G401 (cell line): Measurements from ENCODE around the gene PRAC2. TPM values are rescaled to one million over a fixed set of nuclear protein-coding genes. Genes with fewer than 3 reads are reported as not detected.

Source experiments
- DNase-seq: peaks from one replicate; pipeline ENCODE4 v3.0.0-alpha.2; 2015; ENCODE audit warnings: low spot score
- in situ Hi-C: cut with HindIII; loops from 2 replicates; pipeline ENCODE4 v1.10.0; 2016; ENCODE audit warnings: low sequenced_read_pairs, mixed read lengths
- total RNA-seq: library from RNA; depleted of rRNA; stranded (reverse); fragments of >200 nt; shearing (Covaris generic); gene quantifications from 2 replicates; pipeline ENCODE4 v1.2.3, GENCODE V29; 2014

The PRAC2 gene
- total RNA-seq, 1 experiment from 2014 or later = 9.5 TPM

DNA sequence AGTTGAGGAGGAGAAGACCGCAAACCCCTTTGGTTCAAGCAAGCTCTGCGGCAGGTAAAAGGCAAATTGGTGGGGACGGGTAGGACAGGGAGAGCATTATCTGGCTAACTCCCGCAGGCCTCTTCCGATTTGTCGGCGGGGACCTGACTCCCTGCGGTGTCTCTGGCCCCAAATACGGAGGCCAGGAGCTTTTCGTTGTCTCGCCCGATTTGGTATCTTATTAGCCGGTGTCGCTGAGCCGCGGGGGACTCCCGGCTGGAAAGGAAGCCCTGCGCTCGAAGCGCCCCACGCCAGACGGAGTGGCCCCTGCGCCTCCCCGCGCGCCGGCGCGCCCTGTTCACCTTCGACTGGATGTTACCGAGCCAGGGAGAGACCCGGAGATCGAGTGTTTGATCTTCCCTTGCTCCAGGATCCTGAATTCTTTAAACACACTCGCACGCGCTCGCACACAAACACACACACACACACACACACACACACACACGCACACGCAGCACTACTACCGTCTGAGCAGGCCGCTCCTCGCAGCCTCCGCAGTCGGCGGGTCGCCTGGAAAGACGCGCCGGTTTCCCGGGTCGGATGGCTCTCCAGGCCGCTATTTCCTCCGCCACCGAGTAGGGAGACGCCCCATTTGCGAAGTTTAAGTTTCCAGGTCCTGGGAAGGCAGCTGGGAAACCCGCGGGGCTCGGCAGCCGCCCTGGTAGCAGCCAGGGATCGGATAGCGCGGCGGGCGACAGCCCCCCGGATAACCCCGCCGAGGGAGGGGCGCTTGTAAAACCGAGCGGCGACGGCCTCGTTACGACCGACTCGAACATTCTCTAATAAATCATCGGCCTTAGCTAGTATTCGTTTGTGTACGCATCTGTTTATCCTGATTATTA lies 4.0 kb upstream of the PRAC2 start:
- no peak for DNase-seq
- in situ Hi-C loops = no loop called here

DNA sequence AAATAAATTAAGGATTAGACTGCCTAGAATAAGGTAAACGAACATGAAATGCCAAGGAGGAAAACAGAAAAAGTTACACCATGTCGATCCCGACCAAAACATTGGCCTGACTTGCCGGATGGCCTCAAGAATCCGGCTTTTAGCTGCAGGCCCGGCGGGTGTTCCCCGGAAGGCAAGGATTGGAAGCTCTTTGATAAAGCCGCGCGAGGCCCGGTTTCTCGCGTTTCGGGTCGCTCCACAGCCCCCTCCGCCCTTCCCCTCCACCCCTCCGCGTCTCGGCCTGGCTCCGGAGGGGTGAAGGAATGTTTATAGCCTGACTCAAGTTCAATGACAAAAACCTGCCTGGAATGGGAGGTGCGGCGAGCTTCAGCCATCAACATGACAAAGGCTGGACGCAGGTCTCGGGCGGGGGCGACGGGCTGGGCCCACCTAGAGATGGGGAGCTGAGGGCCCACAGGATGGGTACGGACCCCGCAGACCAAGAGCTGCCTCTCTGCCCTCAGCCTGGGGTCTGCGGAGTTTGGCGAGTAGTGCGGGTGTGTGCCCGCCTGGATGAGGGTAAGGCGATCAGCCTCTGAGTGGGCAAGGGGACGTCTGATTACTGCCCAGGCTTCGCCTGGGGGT lies 3.2 kb upstream of the PRAC2 start:
- in situ Hi-C loops = no loop called here
- DNase-seq = no peak

DNA sequence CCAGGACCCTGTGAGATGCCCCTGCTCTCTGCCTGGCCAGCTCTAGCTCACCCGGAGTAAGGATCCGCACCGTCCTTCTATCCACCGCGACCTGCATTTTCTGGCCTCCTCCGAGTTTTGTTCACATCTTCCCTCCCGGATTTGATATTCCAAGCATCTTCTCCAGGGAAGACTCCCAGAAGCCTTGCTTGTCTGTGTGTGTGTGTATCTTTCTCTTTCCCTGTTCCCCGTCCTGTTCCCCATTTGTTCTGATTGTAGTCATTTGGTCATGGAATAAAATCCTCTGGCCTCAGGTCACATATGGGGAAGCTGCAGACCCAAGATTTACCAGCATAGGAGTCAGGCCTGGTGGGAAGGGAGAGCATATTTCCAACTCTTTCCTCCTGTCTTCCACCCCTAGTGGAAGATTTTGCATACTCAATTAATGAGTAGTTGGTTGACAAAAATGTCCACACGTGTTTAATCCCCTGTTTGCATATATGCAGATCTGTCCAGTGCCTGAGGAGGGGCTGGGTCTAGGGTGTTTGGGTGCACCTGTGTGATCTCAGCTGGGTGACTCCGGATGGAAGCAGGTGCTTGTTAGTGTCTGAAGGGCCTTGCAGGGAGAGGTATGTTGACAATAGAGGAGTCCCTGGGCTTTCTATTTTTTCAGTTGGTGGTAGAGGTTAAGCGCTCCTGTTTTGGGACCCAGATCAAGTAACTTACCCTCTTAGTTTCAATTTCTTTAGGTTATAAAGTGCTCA lies 2.5 kb upstream of the PRAC2 start:
- no peak for DNase-seq
- in situ Hi-C loops = no loop called here

DNA sequence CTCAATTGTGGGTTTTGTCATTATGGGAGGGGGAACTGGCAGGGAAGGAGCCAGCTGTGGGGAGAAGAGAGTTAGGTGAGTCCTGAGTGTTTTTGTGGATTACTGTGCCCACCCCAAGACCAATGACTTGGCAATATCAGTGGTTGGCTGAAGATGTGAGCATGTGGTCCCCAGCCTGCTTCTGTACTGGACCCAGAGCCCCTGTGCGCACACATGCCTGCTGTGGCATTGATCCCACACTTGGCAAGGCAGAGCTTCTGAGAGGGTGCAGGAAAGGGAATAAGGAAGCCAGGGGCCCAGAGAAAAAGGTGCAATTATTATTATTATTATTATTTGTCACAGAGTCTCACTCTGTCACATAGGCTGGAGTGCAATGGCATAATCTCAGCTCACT lies 2.0 kb upstream of the PRAC2 start:
- in situ Hi-C loops = no loop called here
- no peak for DNase-seq

DNA sequence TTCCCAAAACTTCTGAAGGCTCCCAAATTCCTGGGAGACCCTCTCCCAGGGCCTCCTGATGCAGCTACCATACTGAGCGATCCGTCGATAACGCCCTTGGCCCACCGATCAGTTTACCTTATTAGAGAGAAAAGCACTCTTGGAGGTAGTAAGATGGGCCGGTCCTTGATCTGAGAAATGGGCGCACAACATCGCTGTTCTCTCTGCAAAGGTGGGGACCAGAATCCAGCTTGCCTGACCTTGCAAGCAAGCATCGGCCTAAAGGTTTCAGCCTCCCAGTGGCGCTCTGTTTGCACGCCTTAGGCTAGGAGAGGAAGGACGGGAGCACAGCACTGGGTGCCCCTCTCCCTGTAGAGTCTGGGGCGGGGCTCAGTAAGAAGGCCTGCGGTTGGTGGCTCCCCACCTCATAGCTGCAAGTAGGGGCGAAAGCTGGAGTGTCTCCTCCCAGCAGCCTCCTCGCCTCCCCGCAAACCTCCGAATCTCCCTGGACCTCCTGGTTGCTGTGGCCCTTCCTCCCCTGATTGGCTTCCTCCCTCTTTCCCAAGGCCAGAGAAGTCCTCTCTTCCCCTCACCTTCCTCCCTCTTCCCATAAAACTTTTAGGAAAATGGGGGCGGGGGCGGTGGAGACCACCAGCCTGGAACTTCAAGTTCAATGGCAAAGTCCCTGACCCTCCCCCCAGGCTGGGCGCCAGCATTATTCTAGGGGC lies 631 bp upstream of the PRAC2 start, which contains the start of gene PRAC1:
PRAC1 (minus strand) TSS at position 318 of the 707 bp plus-strand sequence; CDS start at position 192, 126 bp downstream.
- in situ Hi-C loops = no loop called here
- DNase-seq = no peak

DNA sequence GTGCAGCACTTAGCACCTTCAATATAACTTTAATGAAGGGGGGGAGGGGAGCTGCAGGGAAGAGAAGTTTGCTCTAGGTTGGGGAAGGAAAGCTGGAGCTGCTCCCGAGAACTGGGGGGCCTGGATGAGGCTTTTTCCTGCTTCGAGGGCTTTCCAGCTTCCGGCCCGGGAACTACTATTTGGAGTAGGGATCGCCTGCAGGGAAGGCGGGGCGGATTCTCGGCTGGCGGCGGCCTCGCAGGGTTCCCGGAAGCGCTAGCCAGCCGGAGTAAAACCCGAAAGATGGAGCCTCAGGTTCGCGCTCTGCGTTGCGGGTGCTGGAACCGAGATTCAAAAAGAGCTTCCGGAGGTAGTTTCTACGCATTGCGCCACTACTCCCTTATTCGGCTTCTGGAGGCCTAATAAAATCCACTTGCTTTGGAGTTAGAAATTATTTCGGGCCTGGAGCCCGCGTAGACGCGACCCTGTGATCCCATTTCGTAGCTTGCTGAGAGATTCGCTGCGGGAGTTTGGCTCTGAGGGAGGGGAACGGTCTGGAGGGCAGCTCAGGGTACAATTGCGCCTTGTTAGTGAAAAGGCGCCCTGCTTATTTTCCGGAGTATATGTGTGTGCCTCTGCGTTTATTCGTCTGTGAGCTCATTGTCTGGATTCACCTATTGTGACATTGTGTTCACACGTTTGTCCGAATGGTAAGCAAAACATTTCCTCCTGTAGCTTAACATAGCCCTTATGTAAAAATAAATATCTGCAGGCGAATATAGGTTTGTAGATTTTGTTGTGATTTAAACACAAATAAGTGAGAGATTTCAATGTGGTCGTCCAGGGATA lies 652 bp downstream of the PRAC2 start:
- in situ Hi-C loops = no loop called here
- DNase-seq = no peak

DNA sequence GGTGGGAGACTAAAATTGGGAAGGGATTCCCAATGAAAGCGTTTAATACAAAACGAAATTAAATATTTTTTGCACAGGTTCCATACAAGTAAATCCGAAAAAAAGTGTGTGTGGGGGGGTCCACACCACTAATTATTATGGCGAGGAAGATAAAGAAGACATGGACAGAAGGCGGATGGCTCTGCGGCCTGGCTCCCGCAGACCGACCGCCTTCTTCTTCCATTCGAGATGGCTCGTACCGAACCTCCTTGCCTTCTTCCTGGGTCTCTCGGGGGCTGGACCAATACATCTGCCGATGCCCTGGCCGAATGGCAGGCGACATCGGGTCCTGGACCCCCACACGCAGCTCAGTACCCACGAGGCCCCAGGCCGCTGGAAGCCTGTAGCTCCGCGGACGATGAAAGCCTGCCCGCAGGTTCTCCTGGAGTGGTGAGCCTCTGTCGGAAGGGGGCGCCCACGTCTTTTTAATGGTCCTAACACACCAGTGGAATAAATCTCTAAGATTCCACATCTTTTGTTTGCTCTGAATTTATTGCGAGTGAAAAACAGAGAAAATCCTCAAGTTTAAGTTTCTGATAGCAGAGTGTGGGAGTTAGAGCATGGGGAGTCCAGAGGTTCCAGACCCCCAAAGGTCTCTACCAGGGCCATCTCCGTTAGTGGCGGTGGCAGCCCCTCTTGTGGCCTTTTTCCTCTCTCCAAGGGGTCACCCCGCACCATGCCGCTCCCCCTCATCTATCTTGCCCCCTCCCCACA lies 1.4 kb downstream of the PRAC2 start:
- peak; percentile 76 for DNase-seq

DNA sequence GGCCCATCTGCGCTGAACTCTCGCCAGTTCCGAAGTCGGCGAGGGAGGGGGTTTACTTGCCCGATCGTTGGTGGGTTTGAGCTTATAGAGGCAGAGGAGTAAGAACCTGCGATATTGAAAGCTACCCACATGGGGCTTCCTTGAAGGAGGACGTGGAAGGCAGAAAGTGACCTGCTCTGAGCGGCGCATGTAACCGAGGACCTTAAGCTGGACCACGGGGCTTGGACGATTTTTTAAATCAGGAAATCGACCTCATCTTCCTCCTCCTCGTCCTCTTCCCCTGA lies 2.0 kb downstream of the PRAC2 start:
- in situ Hi-C loops = loop anchor here (5.0 kb wide), 1 partner anchor 42 kb away; no protein-coding TSS in a partner anchor

More for the DNA sequence above, 1.4 kb downstream of the PRAC2 start:
- in situ Hi-C loops = loop anchor here (5.0 kb wide), 1 partner anchor 43 kb away; no protein-coding TSS in a partner anchor

DNA sequence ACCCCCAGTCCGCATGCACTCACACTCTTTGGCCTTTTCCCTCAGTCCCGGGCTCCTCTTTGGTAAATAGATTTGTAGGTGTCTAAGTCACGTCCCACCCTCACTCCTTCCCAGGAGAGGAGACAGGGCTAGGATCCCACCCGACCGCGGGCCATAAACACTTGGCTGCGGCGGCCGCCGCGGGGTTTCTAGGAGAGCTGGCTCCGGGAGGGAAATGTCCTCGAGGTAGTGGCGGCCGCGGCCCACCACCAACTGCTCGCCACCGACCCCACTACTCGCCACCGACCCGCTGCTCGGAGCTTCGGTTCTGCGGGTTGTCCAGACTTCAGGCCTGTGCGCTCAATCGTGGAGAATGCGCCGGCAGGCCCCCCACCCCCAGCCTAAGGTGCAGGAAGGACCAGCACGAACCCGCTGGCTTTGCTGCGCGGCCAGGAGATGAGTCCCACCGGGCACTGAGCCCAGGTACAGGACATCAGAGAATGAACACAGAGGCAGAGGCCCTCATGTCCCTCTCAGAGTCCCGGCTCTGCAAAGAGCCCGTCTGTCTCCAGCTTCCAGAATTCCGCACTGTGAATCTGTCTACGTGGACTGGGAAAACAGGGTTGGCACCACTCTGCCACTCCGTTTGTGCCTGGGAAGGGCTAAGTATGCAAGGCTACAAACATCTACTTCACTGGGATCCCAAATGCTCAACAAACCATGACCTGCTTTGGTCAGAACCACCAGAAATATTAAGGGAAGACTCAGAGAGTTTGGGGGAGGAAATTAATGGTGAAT lies 2.5 kb downstream of the PRAC2 start:
- in situ Hi-C loops = loop anchor here (5.0 kb wide), 1 partner anchor 42 kb away; no protein-coding TSS in a partner anchor
- no peak for DNase-seq

More for the DNA sequence above, 2.0 kb downstream of the PRAC2 start:
- no peak for DNase-seq

DNA sequence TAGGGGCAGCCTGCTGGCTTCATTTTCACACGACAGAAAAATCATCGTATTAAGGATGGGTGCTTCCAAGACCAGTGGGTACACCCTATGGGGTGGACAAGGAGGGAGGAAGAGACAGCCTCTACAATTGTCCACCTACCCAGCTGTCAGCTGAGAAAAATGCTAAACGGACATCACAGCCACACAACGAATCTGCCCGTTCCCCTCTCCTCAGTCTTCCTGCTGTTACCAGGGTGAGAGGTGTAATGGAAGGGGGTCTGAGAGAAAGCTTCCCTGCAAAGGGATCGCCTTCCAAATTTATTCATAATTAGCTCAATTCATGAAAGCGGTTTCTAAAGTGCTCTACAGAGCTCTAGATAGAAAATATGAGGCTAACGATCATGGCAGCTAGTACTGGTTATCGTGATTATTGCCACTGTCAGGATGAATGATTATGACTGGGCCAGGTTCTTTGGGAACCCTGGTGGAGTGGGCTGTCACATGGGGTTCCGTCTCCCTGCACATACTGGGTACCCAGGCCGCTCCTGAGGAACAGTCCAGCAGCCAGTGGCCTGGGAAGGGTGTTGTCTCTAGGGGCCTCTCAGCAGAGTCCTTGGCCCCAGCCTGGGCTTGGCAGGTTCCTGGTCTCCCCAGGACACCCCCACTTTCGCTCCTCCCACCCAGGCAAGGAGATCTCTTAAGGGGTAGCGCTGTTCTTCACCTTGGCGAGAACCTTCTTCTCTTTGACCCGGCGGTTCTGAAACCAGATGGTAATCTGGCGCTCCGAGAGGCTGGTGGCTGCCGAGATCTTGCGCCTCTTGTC lies 3.3 kb downstream of the PRAC2 start:
- in situ Hi-C loops = loop anchor here (5.0 kb wide), 1 partner anchor 41 kb away; no protein-coding TSS in a partner anchor
- no peak for DNase-seq

DNA sequence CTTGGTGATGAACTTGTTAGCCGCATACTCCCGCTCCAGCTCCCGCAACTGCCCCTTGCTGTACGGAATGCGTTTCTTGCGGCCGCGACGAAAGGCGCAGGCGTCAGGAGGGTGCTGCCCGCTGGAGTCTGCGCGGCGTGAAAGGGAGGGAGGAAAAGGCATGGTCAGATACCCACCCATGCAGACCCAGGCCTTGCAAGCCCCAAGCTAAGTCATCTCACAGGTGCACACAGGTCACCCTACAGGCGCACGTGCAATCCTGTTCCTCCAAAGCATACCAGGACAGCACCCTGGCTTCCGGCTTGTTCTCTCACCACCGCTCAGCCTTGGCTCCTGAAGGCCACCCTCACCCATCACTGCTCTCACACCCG lies 3.9 kb downstream of the PRAC2 start:
- no peak for DNase-seq
- in situ Hi-C loops = loop anchor here (5.0 kb wide), 1 partner anchor 40 kb away; no protein-coding TSS in a partner anchor

DNA sequence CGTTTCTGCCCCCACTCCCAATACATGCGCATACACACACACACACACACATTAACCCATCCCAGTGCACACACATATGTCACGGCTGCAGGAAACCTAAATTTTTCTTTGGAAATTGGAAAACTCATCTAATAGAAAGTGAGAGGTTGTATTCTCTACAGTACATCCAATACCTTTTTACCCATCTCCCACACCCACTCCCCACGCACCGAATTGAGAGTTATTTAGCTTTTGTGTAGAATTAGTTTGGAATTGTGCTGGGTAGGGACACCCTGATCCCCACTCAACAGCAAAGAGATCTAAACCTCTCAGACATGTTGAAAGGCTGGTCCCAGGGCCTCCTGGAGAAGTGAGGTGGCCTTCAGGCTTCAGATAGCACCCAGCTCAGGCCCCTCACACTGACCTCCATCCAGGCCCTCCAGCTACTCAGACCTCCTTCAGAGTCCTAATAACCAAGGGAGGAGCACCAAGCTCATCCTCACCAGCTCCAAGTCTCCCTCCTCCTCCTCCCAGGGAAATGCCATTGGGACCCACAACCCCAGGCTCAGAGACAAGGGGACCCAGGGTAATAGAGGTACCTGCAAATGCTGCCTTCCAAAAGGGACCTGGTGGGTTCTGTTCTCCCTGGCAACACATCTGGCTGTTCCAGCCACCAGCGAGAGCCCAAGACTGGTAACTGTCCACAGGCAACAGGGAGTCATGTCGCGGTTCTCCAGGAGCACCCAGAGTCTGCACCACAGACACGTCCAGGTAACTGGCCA lies 4.6 kb downstream of the PRAC2 start:
- DNase-seq = no peak
- in situ Hi-C loops = loop anchor here (5.0 kb wide), 1 partner anchor 40 kb away; no protein-coding TSS in a partner anchor

DNA sequence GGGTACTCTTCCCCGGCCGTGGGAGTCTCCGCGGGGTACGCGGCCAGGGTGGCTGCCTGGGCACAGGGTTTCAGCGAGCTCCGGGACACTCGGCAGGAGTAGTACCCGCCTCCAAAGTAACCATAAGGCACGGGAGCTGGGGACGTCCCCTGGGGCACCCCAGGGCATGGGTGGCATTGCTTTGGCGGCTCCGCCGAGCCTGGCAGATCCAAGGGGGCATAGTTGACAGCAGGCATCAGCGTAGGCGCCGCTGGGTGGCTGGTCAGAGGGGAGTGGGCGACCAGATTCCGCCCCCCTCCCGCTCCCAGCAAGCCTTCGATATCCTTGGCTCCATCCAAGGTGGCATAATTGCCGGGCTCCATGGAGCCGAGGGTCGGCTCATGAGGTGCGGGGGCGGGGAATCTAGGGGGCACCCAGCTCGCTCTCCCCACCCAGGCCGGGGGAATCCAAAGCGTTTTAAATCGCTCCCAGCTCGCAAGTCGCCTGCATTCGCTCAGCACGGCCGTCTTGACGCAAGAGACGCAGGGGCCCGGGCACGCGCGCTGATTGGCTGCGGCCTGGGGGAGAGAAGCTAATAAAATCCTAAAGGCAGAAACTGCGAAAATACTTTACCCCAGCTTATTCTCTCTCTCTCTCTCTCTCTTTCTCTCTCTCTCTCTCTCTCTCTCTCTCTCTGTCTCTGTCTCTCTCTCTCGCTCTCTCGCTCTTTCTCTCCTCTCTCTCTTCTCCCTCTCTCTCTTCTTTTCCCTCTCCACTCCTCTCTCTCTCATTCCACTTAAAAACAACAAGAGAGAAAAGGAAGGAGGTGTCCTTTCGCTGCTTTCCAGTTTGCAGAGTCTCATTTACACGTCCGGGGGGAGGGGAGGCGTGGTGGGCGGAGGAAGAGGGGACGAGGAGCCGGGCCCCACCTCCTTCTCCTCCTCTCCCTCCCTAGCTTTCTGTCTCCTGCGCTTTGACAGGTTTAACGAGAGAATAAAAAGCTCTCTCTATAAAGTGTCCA lies 5.5 kb downstream of the PRAC2 start, which contains the start of gene HOXB13:
HOXB13 (minus strand) TSS at position 519 of the 1,000 bp plus-strand sequence; CDS start at position 362, 157 bp downstream.
- in situ Hi-C loops = loop anchor here (5.0 kb wide), 1 partner anchor 39 kb away; no protein-coding TSS in a partner anchor
- DNase-seq = peak; percentile 55
